Measurements from ENCODE around the gene SV2B.

The SV2B gene

DNA sequence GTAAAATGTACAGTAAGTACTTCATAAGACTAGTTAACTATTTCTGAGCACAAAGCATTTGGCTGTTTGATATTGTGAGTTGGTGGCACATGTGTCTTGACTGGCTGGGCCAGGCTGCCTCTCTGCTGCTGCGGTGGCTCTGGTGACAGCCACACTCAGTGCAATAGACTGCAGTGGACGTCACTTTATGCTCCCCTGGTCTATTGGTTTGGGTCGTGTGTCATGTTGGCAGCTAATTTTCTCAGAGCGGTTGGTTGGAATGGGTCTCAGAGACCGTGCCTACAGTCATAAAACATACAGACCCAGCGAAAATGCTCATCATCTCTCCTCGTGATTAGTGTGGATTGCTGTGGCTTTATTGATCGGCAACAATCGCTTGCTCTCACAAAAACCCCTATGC is 71.3 kb downstream of the SV2B start:
- Histone ChIP-seq H3K36me3 (ENCODE audit: control insufficient read depth, low read depth, low read length) (no peaks in the 10 kb centered on the region), H3K9me3 (ENCODE audit: control insufficient read depth, low read depth, low read length) (peaks cover 3% of the 10 kb centered on the region), H3K4me1 (ENCODE audit: control insufficient read depth, low read depth, low read length) (no peaks in the 10 kb centered on the region), H3K27me3 (ENCODE audit: control insufficient read depth, insufficient read depth, low read length) (no peaks in the 10 kb centered on the region), H3K9ac (ENCODE audit: low read length) (no peak overlapping the region), H3K27ac (ENCODE audit: low read length) (no peak overlapping the region), H3K4me3 (ENCODE audit: low read length) (no peak overlapping the region)

GRCh38 chr15:91182101-91182500 is 82.0 kb downstream of the SV2B start:
- Histone ChIP-seq H3K27ac (ENCODE audit: low read length) (no peak overlapping the region), H3K27me3 (ENCODE audit: control insufficient read depth, insufficient read depth, low read length) (no peaks in the 10 kb centered on the region), H3K36me3 (ENCODE audit: control insufficient read depth, low read depth, low read length) (no peaks in the 10 kb centered on the region), H3K4me1 (ENCODE audit: control insufficient read depth, low read depth, low read length) (no peaks in the 10 kb centered on the region), H3K9ac (ENCODE audit: low read length) (no peak overlapping the region), H3K4me3 (ENCODE audit: low read length) (no peak overlapping the region), H3K9me3 (ENCODE audit: control insufficient read depth, low read depth, low read length) (no peaks in the 10 kb centered on the region)

DNA sequence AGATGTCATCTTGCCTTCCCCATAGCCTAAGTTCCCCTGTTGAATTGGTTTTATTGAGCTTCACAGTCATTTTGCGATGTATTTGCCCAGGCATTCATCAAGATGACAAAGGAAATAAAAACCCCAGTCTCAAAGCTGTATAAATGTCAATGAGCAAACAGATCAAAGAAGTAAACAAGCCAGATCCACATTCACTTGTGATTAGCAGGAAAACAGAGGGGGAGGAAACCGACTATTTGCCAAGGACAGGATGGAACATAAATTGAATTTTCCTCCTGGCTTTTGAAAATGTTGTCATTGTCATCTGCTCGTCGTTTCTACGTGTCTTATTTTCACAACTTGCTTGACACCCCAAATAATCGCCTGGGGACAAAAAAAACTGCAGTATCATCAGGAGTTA is 83.5 kb downstream of the SV2B start:
- Histone ChIP-seq H3K27me3 (ENCODE audit: control insufficient read depth, insufficient read depth, low read length) (no peaks in the 10 kb centered on the region), H3K4me3 (ENCODE audit: low read length) (no peak overlapping the region), H3K4me1 (ENCODE audit: control insufficient read depth, low read depth, low read length) (no peaks in the 10 kb centered on the region), H3K36me3 (ENCODE audit: control insufficient read depth, low read depth, low read length) (no peaks in the 10 kb centered on the region), H3K27ac (ENCODE audit: low read length) (no peak overlapping the region), H3K9ac (ENCODE audit: low read length) (no peak overlapping the region), H3K9me3 (ENCODE audit: control insufficient read depth, low read depth, low read length) (no peaks in the 10 kb centered on the region)

GRCh38 chr15:91184441-91184840 is 84.4 kb downstream of the SV2B start:
- no peaks in the 10 kb centered on the region for H3K9me3 ChIP-seq (ENCODE audit: control insufficient read depth, low read depth, low read length)
- H3K36me3 ChIP-seq (ENCODE audit: control insufficient read depth, low read depth, low read length) = no peaks in the 10 kb centered on the region
- H3K27me3 ChIP-seq (ENCODE audit: control insufficient read depth, insufficient read depth, low read length) = no peaks in the 10 kb centered on the region
- H3K9ac ChIP-seq (ENCODE audit: low read length) = no peak overlapping the region
- H3K27ac ChIP-seq (ENCODE audit: low read length) = no peak overlapping the region
- no peaks in the 10 kb centered on the region for H3K4me1 ChIP-seq (ENCODE audit: control insufficient read depth, low read depth, low read length)
- H3K4me3 ChIP-seq (ENCODE audit: low read length) = no peak overlapping the region

GRCh38 chr15:91186904-91187656 is 87.0 kb downstream of the SV2B start:
- Histone ChIP-seq H3K9ac (ENCODE audit: low read length) (no peak overlapping the region), H3K4me1 (ENCODE audit: control insufficient read depth, low read depth, low read length) (no peaks in the 10 kb centered on the region), H3K27me3 (ENCODE audit: control insufficient read depth, insufficient read depth, low read length) (no peaks in the 10 kb centered on the region), H3K27ac (ENCODE audit: low read length) (no peak overlapping the region), H3K9me3 (ENCODE audit: control insufficient read depth, low read depth, low read length) (no peaks in the 10 kb centered on the region), H3K36me3 (ENCODE audit: control insufficient read depth, low read depth, low read length) (no peaks in the 10 kb centered on the region), H3K4me3 (ENCODE audit: low read length) (no peak overlapping the region)

GRCh38 chr15:91192285-91192684 is 92.2 kb downstream of the SV2B start:
- H3K4me1 ChIP-seq (ENCODE audit: control insufficient read depth, low read depth, low read length) = no peaks in the 10 kb centered on the region
- no peaks in the 10 kb centered on the region for H3K36me3 ChIP-seq (ENCODE audit: control insufficient read depth, low read depth, low read length)
- no peak overlapping the region for H3K27ac ChIP-seq (ENCODE audit: low read length)
- H3K9ac ChIP-seq (ENCODE audit: low read length) = no peak overlapping the region
- H3K27me3 ChIP-seq (ENCODE audit: control insufficient read depth, insufficient read depth, low read length) = no peaks in the 10 kb centered on the region
- H3K9me3 ChIP-seq (ENCODE audit: control insufficient read depth, low read depth, low read length) = no peaks in the 10 kb centered on the region
- no peak overlapping the region for H3K4me3 ChIP-seq (ENCODE audit: low read length)

- Histone ChIP-seq H3K4me3 (ENCODE audit: low read length) (no peak overlapping the region), H3K9ac (ENCODE audit: low read length) (no peak overlapping the region), H3K9me3 (ENCODE audit: control insufficient read depth, low read depth, low read length) (no peaks in the 10 kb centered on the region), H3K27ac (ENCODE audit: low read length) (no peak overlapping the region), H3K4me1 (ENCODE audit: control insufficient read depth, low read depth, low read length) (no peaks in the 10 kb centered on the region), H3K27me3 (ENCODE audit: control insufficient read depth, insufficient read depth, low read length) (no peaks in the 10 kb centered on the region), H3K36me3 (ENCODE audit: control insufficient read depth, low read depth, low read length) (no peaks in the 10 kb centered on the region)
Measured at GRCh38 chr15:91192690-91193377, 92.8 kb downstream of the SV2B start.

DNA sequence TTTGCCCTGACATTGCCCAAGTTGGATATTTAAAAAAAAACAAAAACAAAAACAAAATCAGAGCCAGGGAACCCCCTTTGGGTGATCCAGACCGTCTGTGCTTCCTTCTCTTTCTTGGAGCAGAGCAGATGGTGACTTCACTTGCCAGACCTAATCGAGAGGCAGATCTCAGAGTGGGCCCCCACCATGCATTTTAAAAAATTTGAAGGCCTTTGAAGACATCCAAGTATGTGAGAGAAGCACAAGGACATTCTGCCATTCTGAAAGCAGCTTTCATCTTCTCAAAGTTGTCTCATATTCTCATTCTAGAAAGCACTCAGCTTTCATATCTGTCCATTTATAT is 93.3 kb downstream of the SV2B start:
- no peaks in the 10 kb centered on the region for H3K27me3 ChIP-seq (ENCODE audit: control insufficient read depth, insufficient read depth, low read length)
- H3K9me3 ChIP-seq (ENCODE audit: control insufficient read depth, low read depth, low read length) = no peaks in the 10 kb centered on the region
- no peak overlapping the region for H3K27ac ChIP-seq (ENCODE audit: low read length)

DNA sequence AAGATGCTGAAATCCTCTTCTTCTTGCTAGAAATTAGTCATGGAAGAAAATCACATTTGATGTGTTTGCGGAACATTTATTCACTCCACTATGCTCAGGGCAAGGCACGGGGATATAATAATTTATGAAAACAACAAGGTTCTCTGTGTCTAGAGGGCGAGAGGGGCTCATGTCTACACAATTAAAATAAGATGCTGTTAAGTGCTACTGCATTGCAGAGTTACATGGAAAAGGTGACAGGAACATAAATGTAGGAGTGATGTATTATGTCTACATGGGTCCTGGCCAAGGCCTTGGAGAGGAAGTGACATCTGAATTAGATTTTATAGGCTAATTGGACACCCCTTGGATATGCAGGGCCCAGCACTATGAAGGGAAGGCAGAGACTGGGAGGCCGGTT is 96.1 kb downstream of the SV2B start:
- Histone ChIP-seq H3K4me3 (ENCODE audit: low read length) (no peak overlapping the region), H3K27me3 (ENCODE audit: control insufficient read depth, insufficient read depth, low read length) (no peaks in the 10 kb centered on the region), H3K4me1 (ENCODE audit: control insufficient read depth, low read depth, low read length) (no peaks in the 10 kb centered on the region), H3K36me3 (ENCODE audit: control insufficient read depth, low read depth, low read length) (no peaks in the 10 kb centered on the region), H3K9me3 (ENCODE audit: control insufficient read depth, low read depth, low read length) (no peaks in the 10 kb centered on the region), H3K9ac (ENCODE audit: low read length) (no peak overlapping the region), H3K27ac (ENCODE audit: low read length) (no peak overlapping the region)

More for the DNA sequence above, 93.3 kb downstream of the SV2B start:
- no peak overlapping the region for H3K9ac ChIP-seq (ENCODE audit: low read length)
- no peaks in the 10 kb centered on the region for H3K36me3 ChIP-seq (ENCODE audit: control insufficient read depth, low read depth, low read length)
- no peak overlapping the region for H3K4me3 ChIP-seq (ENCODE audit: low read length)
- H3K4me1 ChIP-seq (ENCODE audit: control insufficient read depth, low read depth, low read length) = no peaks in the 10 kb centered on the region

- Histone ChIP-seq H3K9ac (ENCODE audit: low read length) (no peak overlapping the region), H3K4me1 (ENCODE audit: control insufficient read depth, low read depth, low read length) (no peaks in the 10 kb centered on the region), H3K27me3 (ENCODE audit: control insufficient read depth, insufficient read depth, low read length) (no peaks in the 10 kb centered on the region), H3K36me3 (ENCODE audit: control insufficient read depth, low read depth, low read length) (no peaks in the 10 kb centered on the region), H3K9me3 (ENCODE audit: control insufficient read depth, low read depth, low read length) (no peaks in the 10 kb centered on the region), H3K4me3 (ENCODE audit: low read length) (no peak overlapping the region), H3K27ac (ENCODE audit: low read length) (no peak overlapping the region)
Measured at GRCh38 chr15:91196768-91197167, 96.7 kb downstream of the SV2B start.

DNA sequence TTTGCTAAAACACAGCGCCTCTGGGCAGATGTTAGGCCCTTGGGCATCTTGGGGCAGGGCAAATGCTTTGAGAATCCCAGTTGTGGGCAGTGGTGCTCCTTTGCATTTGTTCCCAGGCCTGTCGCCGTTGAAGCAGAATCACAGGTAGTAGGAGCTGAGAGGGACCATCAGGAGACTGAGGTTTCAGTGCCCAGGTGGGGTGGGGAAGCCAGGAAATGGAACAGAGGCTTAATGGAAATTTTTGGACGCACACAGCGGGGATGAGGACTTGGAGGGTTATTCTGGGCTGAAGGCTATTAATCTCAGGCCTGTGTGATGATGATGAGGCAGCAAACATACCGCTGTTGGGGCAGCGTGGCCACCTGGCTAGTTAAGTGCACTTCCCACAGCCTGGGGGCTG is 99.5 kb downstream of the SV2B start:
- peaks cover 9% of the 10 kb centered on the region for H3K4me1 ChIP-seq (ENCODE audit: control insufficient read depth, low read depth, low read length)
- H3K4me3 ChIP-seq (ENCODE audit: low read length) = no peak overlapping the region
- H3K36me3 ChIP-seq (ENCODE audit: control insufficient read depth, low read depth, low read length) = no peaks in the 10 kb centered on the region
- H3K27me3 ChIP-seq (ENCODE audit: control insufficient read depth, insufficient read depth, low read length) = no peaks in the 10 kb centered on the region
- no peak overlapping the region for H3K9ac ChIP-seq (ENCODE audit: low read length)
- H3K9me3 ChIP-seq (ENCODE audit: control insufficient read depth, low read depth, low read length) = no peaks in the 10 kb centered on the region
- no peak overlapping the region for H3K27ac ChIP-seq (ENCODE audit: low read length)

Data from iPS-18a (cell line).